Mesenchymal stem cell (in vitro differentiated cells and primary cell): Measurements from ENCODE around the gene TBC1D9.

ENCODE experiments used
- DNase-seq: peaks from one replicate; pipeline ENCODE4 v3.0.0-alpha.2; 2013
- H2AFZ ChIP-seq: one replicate; pipeline ENCODE4 v1.6.1; 2013; ENCODE audit warnings: low read depth, mild to moderate bottlenecking, control low read depth, inconsistent platforms, low read length, moderate library complexity
- H2AK5ac ChIP-seq: 2 replicates; pipeline ENCODE4 v1.6.1; 2013; ENCODE audit warnings: low read length, moderate library complexity, mild to moderate bottlenecking, inconsistent platforms; ENCODE audit not compliant: severe bottlenecking
- H2BK120ac ChIP-seq: one replicate; pipeline ENCODE4 v1.6.1; 2013; ENCODE audit warnings: low read depth, mild to moderate bottlenecking, inconsistent platforms, low read length, moderate library complexity
- H2BK12ac ChIP-seq, 2 experiments: one replicate each; pipeline ENCODE4 v1.6.1; 2013; ENCODE audit warnings: inconsistent platforms in 2 of 2, low read length in 2 of 2, mild to moderate bottlenecking in 2 of 2, moderate library complexity in 2 of 2, control low read depth in 1 of 2
- H2BK15ac ChIP-seq: one replicate; pipeline ENCODE4 v1.6.1; 2013; ENCODE audit warnings: mild to moderate bottlenecking, low read depth, inconsistent platforms; ENCODE audit not compliant: poor library complexity, severe bottlenecking
- H2BK5ac ChIP-seq: 2 replicates; pipeline ENCODE4 v1.6.1; 2013; ENCODE audit warnings: low read depth, mild to moderate bottlenecking, low read length, control low read depth, inconsistent platforms; ENCODE audit not compliant: poor library complexity, severe bottlenecking
- H3K14ac ChIP-seq, 2 experiments: one replicate each; pipeline ENCODE4 v1.6.1; 2013; ENCODE audit warnings: inconsistent platforms in 2 of 2, low read length in 2 of 2, control low read depth in 1 of 2, mild to moderate bottlenecking in 1 of 2, moderate library complexity in 1 of 2
- H3K18ac ChIP-seq, 2 experiments: one replicate each; pipeline ENCODE4 v1.6.1; 2013; ENCODE audit warnings: inconsistent platforms in 2 of 2, low read length in 2 of 2, control low read depth in 1 of 2, low read depth in 1 of 2, mild to moderate bottlenecking in 1 of 2
- H3K23ac ChIP-seq, 2 experiments: one replicate each; pipeline ENCODE4 v1.6.1; 2013; ENCODE audit warnings: inconsistent platforms in 2 of 2, low read length in 2 of 2, mild to moderate bottlenecking in 2 of 2, moderate library complexity in 2 of 2, control low read depth in 1 of 2
- H3K27ac ChIP-seq: 2 replicates; pipeline ENCODE4 v1.5.1; 2013; ENCODE audit warnings: mild to moderate bottlenecking, moderate library complexity, low read length, control low read depth, inconsistent platforms; ENCODE audit not compliant: poor library complexity, severe bottlenecking
- H3K27me3 ChIP-seq, 2 experiments: 2 replicates each; pipeline versions ENCODE4 v1.6.1 to v1.7.0; 2013; ENCODE audit warnings: low read length in 2 of 2, mild to moderate bottlenecking in 2 of 2, moderate library complexity in 2 of 2, control low read depth in 1 of 2, inconsistent platforms in 1 of 2; ENCODE audit not compliant: control insufficient read depth in 1 of 2, insufficient read depth in 1 of 2
- H3K36me3 ChIP-seq, 2 experiments: 2 replicates each; pipeline versions ENCODE4 v1.6.1 to v1.7.0; 2013; ENCODE audit warnings: low read length in 2 of 2, control low read depth in 1 of 2, inconsistent platforms in 1 of 2, low read depth in 1 of 2, mild to moderate bottlenecking in 1 of 2; ENCODE audit not compliant: insufficient read depth in 2 of 2, control insufficient read depth in 1 of 2
- H3K4ac ChIP-seq, 2 experiments: one replicate each; pipeline ENCODE4 v1.6.1; 2013; ENCODE audit warnings: inconsistent platforms in 2 of 2, low read length in 2 of 2, mild to moderate bottlenecking in 2 of 2, moderate library complexity in 2 of 2, control low read depth in 1 of 2, low read depth in 1 of 2
- H3K4me1 ChIP-seq: 2 replicates; pipeline ENCODE4 v1.6.1; 2013; ENCODE audit warnings: low read depth, low read length, control low read depth; ENCODE audit not compliant: control insufficient read depth, insufficient read depth
- H3K4me2 ChIP-seq: 2 replicates; pipeline ENCODE4 v1.6.1; 2013; ENCODE audit warnings: low read length, mild to moderate bottlenecking, inconsistent platforms; ENCODE audit not compliant: poor library complexity, severe bottlenecking
- H3K4me3 ChIP-seq, 2 experiments: 2 replicates each; pipeline versions ENCODE4 v1.5.1 to v1.7.0; 2013; ENCODE audit warnings: low read length in 2 of 2, mild to moderate bottlenecking in 2 of 2, control low read depth in 1 of 2, low read depth in 1 of 2; ENCODE audit not compliant: insufficient read depth in 1 of 2
- H3K79me1 ChIP-seq: replicated peaks from 2 replicates; pipeline ENCODE4 v1.6.1; 2013; ENCODE audit warnings: mild to moderate bottlenecking, control low read depth, low read length, inconsistent platforms; ENCODE audit not compliant: poor library complexity, severe bottlenecking
- H3K9ac ChIP-seq: 2 replicates; pipeline ENCODE4 v1.7.0; 2013; ENCODE audit warnings: mild to moderate bottlenecking, low read length, moderate library complexity
- H3K9me3 ChIP-seq: 2 replicates; pipeline ENCODE4 v1.7.0; 2013; ENCODE audit warnings: mild to moderate bottlenecking, low read length; ENCODE audit not compliant: control insufficient read depth
- H4K8ac ChIP-seq: one replicate; pipeline ENCODE4 v1.6.1; 2013; ENCODE audit warnings: inconsistent platforms, mild to moderate bottlenecking, low read length, moderate library complexity
- H4K91ac ChIP-seq: one replicate; pipeline ENCODE4 v1.6.1; 2013; ENCODE audit warnings: mild to moderate bottlenecking, low read length, inconsistent platforms
- WGBS: methylation state at CpG from one replicate; pipeline ENCODE4 v1.1.7; 2013; ENCODE audit warnings: mixed read lengths; 5-methylcytosine and 5-hydroxymethylcytosine counted together

Gene TBC1D9

DNA sequence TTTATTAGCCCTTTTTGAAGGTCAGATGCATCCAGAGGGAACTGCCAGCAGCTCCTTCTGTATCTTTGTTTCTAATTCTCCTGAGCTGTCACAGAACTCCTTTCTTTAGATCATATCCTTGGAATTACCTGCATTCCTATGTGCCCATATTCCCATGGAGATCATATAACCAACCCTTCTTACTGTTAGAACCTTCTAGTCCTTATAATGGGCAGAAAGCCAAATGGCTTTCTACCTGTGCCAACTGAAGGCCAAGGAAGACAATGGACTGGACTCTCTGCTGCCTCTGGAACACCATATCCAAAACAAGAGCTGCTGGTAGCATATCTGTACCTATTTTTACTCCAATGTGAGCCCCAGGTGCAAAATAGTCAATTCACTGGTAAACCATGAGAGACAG, 60.7 kb downstream of the TBC1D9 start:
- Histone ChIP-seq H3K4me2 (no peak overlapping the region), H3K36me3 (peaks cover 0 to 30% of the 10 kb centered on the region in 2 experiments), H3K27me3 (no peaks in the 10 kb centered on the region), H2BK12ac (no peak overlapping the region), H3K9ac (no peak overlapping the region), H3K4me3 (no peak overlapping the region), H3K18ac (no peak overlapping the region), H3K23ac (no peak overlapping the region), H2BK5ac (no peak overlapping the region), H3K27ac (no peak overlapping the region), H3K9me3 (no peaks in the 10 kb centered on the region), H4K8ac (no peak overlapping the region), H2BK120ac (no peak overlapping the region), H3K14ac (no peak overlapping the region), H3K79me1 (peaks cover 3% of the 10 kb centered on the region), H2AK5ac (no peak overlapping the region), H4K91ac (no peak overlapping the region), H2AFZ (no peak overlapping the region), H2BK15ac (no peak overlapping the region), H3K4ac (no peak overlapping the region), H3K4me1 (no peaks in the 10 kb centered on the region)
- DNase-seq = no peak

- Histone ChIP-seq H2BK120ac (no peak overlapping the region), H3K14ac (no peak overlapping the region), H2AFZ (no peak overlapping the region), H2BK15ac (no peak overlapping the region), H3K9me3 (no peaks in the 10 kb centered on the region), H2BK5ac (no peak overlapping the region), H2AK5ac (no peak overlapping the region), H2BK12ac (no peak overlapping the region), H4K91ac (no peak overlapping the region), H4K8ac (no peak overlapping the region), H3K4me1 (peaks cover 9% of the 10 kb centered on the region), H3K4ac (no peak overlapping the region), H3K23ac (no peak overlapping the region), H3K27ac (no peak overlapping the region), H3K27me3 (no peaks in the 10 kb centered on the region), H3K4me3 (no peak overlapping the region), H3K36me3 (peaks cover 0 to 18% of the 10 kb centered on the region in 2 experiments), H3K4me2 (no peak overlapping the region), H3K9ac (no peak overlapping the region), H3K79me1 (peaks cover 7% of the 10 kb centered on the region), H3K18ac (no peak overlapping the region)
- WGBS = 100% methylated on average over 1 of the region's 1 CpG
- no peak for DNase-seq
Observed at GRCh38 chr4:140693562-140693961, 62.6 kb downstream of the TBC1D9 start.

GRCh38 chr4:140691369-140691768, 64.8 kb downstream of the TBC1D9 start:
- no peak overlapping the region for H2BK15ac ChIP-seq
- H3K14ac ChIP-seq = no peak overlapping the region
- no peak overlapping the region for H2AK5ac ChIP-seq
- no peak overlapping the region for H3K23ac ChIP-seq
- no peak overlapping the region for H2AFZ ChIP-seq
- H3K27me3 ChIP-seq = no peaks in the 10 kb centered on the region
- 33% methylated on average over 1 of the region's 2 CpGs for WGBS
- H3K4me3 ChIP-seq = no peak overlapping the region
- H3K9ac ChIP-seq = peak overlapping the region; percentile 22
- H3K36me3 ChIP-seq = peaks cover 0 to 4% of the 10 kb centered on the region in 2 experiments
- no peak overlapping the region for H4K91ac ChIP-seq
- peak; percentile 44 for DNase-seq
- H3K4me1 ChIP-seq = peaks cover 12% of the 10 kb centered on the region
- H2BK12ac ChIP-seq = no peak overlapping the region
- H3K9me3 ChIP-seq = no peaks in the 10 kb centered on the region
- H3K4ac ChIP-seq = no peak overlapping the region
- H3K27ac ChIP-seq = no peak overlapping the region
- no peak overlapping the region for H3K18ac ChIP-seq
- H3K79me1 ChIP-seq = peaks cover 14% of the 10 kb centered on the region
- H3K4me2 ChIP-seq = no peak overlapping the region
- no peak overlapping the region for H2BK120ac ChIP-seq
- H2BK5ac ChIP-seq = no peak overlapping the region
- H4K8ac ChIP-seq = no peak overlapping the region

- H3K23ac ChIP-seq = no peak overlapping the region
- H3K4ac ChIP-seq = no peak overlapping the region
- H2BK120ac ChIP-seq = no peak overlapping the region
- no peaks in the 10 kb centered on the region for H3K27me3 ChIP-seq
- no peak overlapping the region for H4K8ac ChIP-seq
- no peak overlapping the region for H2BK5ac ChIP-seq
- no peaks in the 10 kb centered on the region for H3K9me3 ChIP-seq
- no peak overlapping the region for H3K18ac ChIP-seq
- H3K36me3 ChIP-seq = peaks cover 0 to 11% of the 10 kb centered on the region in 2 experiments
- H3K4me1 ChIP-seq = peaks cover 12% of the 10 kb centered on the region
- H3K27ac ChIP-seq = no peak overlapping the region
- peaks cover 13% of the 10 kb centered on the region for H3K79me1 ChIP-seq
- H3K14ac ChIP-seq = no peak overlapping the region
- no peak overlapping the region for H4K91ac ChIP-seq
- no peak overlapping the region for H3K4me3 ChIP-seq
- H2AFZ ChIP-seq = no peak overlapping the region
- peak overlapping the region; percentile 81 for H2AK5ac ChIP-seq
- no peak for DNase-seq
- no peak overlapping the region for H2BK15ac ChIP-seq
- H3K4me2 ChIP-seq = no peak overlapping the region
- H3K9ac ChIP-seq = no peak overlapping the region
- 100% methylated on average over 1 of the region's 1 CpG for WGBS
- no peak overlapping the region for H2BK12ac ChIP-seq
Observed at GRCh38 chr4:140690093-140690492, 66.1 kb downstream of the TBC1D9 start.
